ENCODE data around the gene ARHGAP28.

The ARHGAP28 gene

GRCh38 chr18:6885006-6885481 is 155.5 kb downstream of the ARHGAP28 start:
- H3K9ac ChIP-seq (ENCODE audit: low read depth, low read length): no peak overlapping the region
- H3K4me1 ChIP-seq (ENCODE audit: control insufficient read depth, insufficient read depth, low read length): peaks cover 18% of the 10 kb centered on the region
- H3K4me3 ChIP-seq (ENCODE audit: low read depth, low read length): no peak overlapping the region
- H3K27ac ChIP-seq (ENCODE audit: low read depth, low read length): no peak overlapping the region
- H3K36me3 ChIP-seq (ENCODE audit: control insufficient read depth, insufficient read depth, low read length): peaks cover 4% of the 10 kb centered on the region; the same call in 1 of the 2 replicates
- H3K9me3 ChIP-seq (ENCODE audit: control insufficient read depth, insufficient read depth, low read length): no peaks in the 10 kb centered on the region
- no peaks in the 10 kb centered on the region for H3K27me3 ChIP-seq (ENCODE audit: control insufficient read depth, insufficient read depth, low read length)

GRCh38 chr18:6885992-6886796 is 156.7 kb downstream of the ARHGAP28 start:
- Histone ChIP-seq H3K27ac (ENCODE audit: low read depth, low read length) (no peak overlapping the region), H3K36me3 (ENCODE audit: control insufficient read depth, insufficient read depth, low read length) (peaks cover 5% of the 10 kb centered on the region; the same call in 1 of the 2 replicates), H3K27me3 (ENCODE audit: control insufficient read depth, insufficient read depth, low read length) (no peaks in the 10 kb centered on the region), H3K9me3 (ENCODE audit: control insufficient read depth, insufficient read depth, low read length) (no peaks in the 10 kb centered on the region), H3K9ac (ENCODE audit: low read depth, low read length) (no peak overlapping the region), H3K4me3 (ENCODE audit: low read depth, low read length) (no peak overlapping the region), H3K4me1 (ENCODE audit: control insufficient read depth, insufficient read depth, low read length) (peaks cover 6% of the 10 kb centered on the region)

- Histone ChIP-seq H3K27ac (ENCODE audit: low read depth, low read length) (no peak overlapping the region), H3K27me3 (ENCODE audit: control insufficient read depth, insufficient read depth, low read length) (no peaks in the 10 kb centered on the region), H3K9ac (ENCODE audit: low read depth, low read length) (no peak overlapping the region), H3K4me1 (ENCODE audit: control insufficient read depth, insufficient read depth, low read length) (peaks cover 5% of the 10 kb centered on the region), H3K36me3 (ENCODE audit: control insufficient read depth, insufficient read depth, low read length) (peaks cover 5% of the 10 kb centered on the region; the same call in 1 of the 2 replicates), H3K4me3 (ENCODE audit: low read depth, low read length) (no peak overlapping the region), H3K9me3 (ENCODE audit: control insufficient read depth, insufficient read depth, low read length) (no peaks in the 10 kb centered on the region)
Measured at GRCh38 chr18:6886797-6887330, 157.3 kb downstream of the ARHGAP28 start.

- H3K9ac ChIP-seq (ENCODE audit: low read depth, low read length): no peak overlapping the region
- no peak overlapping the region for H3K27ac ChIP-seq (ENCODE audit: low read depth, low read length)
- no peaks in the 10 kb centered on the region for H3K9me3 ChIP-seq (ENCODE audit: control insufficient read depth, insufficient read depth, low read length)
- no peaks in the 10 kb centered on the region for H3K27me3 ChIP-seq (ENCODE audit: control insufficient read depth, insufficient read depth, low read length)
- H3K4me1 ChIP-seq (ENCODE audit: control insufficient read depth, insufficient read depth, low read length): no peaks in the 10 kb centered on the region
- peaks cover 5% of the 10 kb centered on the region for H3K36me3 ChIP-seq (ENCODE audit: control insufficient read depth, insufficient read depth, low read length)
- no peak overlapping the region for H3K4me3 ChIP-seq (ENCODE audit: low read depth, low read length)
Measured at GRCh38 chr18:6891788-6892187, 162.3 kb downstream of the ARHGAP28 start.

GRCh38 chr18:6901286-6901926 is 171.9 kb downstream of the ARHGAP28 start:
- Histone ChIP-seq H3K36me3 (ENCODE audit: control insufficient read depth, insufficient read depth, low read length) (no peaks in the 10 kb centered on the region; the same call in 1 of the 2 replicates), H3K27me3 (ENCODE audit: control insufficient read depth, insufficient read depth, low read length) (no peaks in the 10 kb centered on the region), H3K4me1 (ENCODE audit: control insufficient read depth, insufficient read depth, low read length) (0 out of 2 replicates have a peak, but pooled peaks cover 3% of the 10 kb centered on the region), H3K9ac (ENCODE audit: low read depth, low read length) (no peak overlapping the region), H3K9me3 (ENCODE audit: control insufficient read depth, insufficient read depth, low read length) (no peaks in the 10 kb centered on the region), H3K27ac (ENCODE audit: low read depth, low read length) (no peak overlapping the region), H3K4me3 (ENCODE audit: low read depth, low read length) (no peak overlapping the region)

- no peak overlapping the region for H3K9ac ChIP-seq (ENCODE audit: low read depth, low read length)
- H3K4me1 ChIP-seq (ENCODE audit: control insufficient read depth, insufficient read depth, low read length): no peaks in the 10 kb centered on the region
- H3K4me3 ChIP-seq (ENCODE audit: low read depth, low read length): no peak overlapping the region
- H3K36me3 ChIP-seq (ENCODE audit: control insufficient read depth, insufficient read depth, low read length): no peaks in the 10 kb centered on the region
- no peaks in the 10 kb centered on the region for H3K27me3 ChIP-seq (ENCODE audit: control insufficient read depth, insufficient read depth, low read length)
- no peak overlapping the region for H3K27ac ChIP-seq (ENCODE audit: low read depth, low read length)
- H3K9me3 ChIP-seq (ENCODE audit: control insufficient read depth, insufficient read depth, low read length): no peaks in the 10 kb centered on the region
Measured at GRCh38 chr18:6917072-6917471, 187.6 kb downstream of the ARHGAP28 start.

GRCh38 chr18:6920099-6920955 is 190.8 kb downstream of the ARHGAP28 start:
- Histone ChIP-seq H3K4me1 (ENCODE audit: control insufficient read depth, insufficient read depth, low read length) (no peaks in the 10 kb centered on the region), H3K9me3 (ENCODE audit: control insufficient read depth, insufficient read depth, low read length) (no peaks in the 10 kb centered on the region), H3K36me3 (ENCODE audit: control insufficient read depth, insufficient read depth, low read length) (no peaks in the 10 kb centered on the region), H3K27me3 (ENCODE audit: control insufficient read depth, insufficient read depth, low read length) (no peaks in the 10 kb centered on the region), H3K9ac (ENCODE audit: low read depth, low read length) (no peak overlapping the region), H3K27ac (ENCODE audit: low read depth, low read length) (no peak overlapping the region), H3K4me3 (ENCODE audit: low read depth, low read length) (no peak overlapping the region)

GRCh38 chr18:6921571-6921970 is 192.1 kb downstream of the ARHGAP28 start:
- no peaks in the 10 kb centered on the region for H3K9me3 ChIP-seq (ENCODE audit: control insufficient read depth, insufficient read depth, low read length)
- H3K9ac ChIP-seq (ENCODE audit: low read depth, low read length): no peak overlapping the region
- H3K4me3 ChIP-seq (ENCODE audit: low read depth, low read length): no peak overlapping the region
- no peaks in the 10 kb centered on the region for H3K27me3 ChIP-seq (ENCODE audit: control insufficient read depth, insufficient read depth, low read length)
- no peaks in the 10 kb centered on the region for H3K36me3 ChIP-seq (ENCODE audit: control insufficient read depth, insufficient read depth, low read length)
- no peak overlapping the region for H3K27ac ChIP-seq (ENCODE audit: low read depth, low read length)
- no peaks in the 10 kb centered on the region for H3K4me1 ChIP-seq (ENCODE audit: control insufficient read depth, insufficient read depth, low read length)

GRCh38 chr18:6923220-6923619 is 193.7 kb downstream of the ARHGAP28 start:
- Histone ChIP-seq H3K4me1 (ENCODE audit: control insufficient read depth, insufficient read depth, low read length) (no peaks in the 10 kb centered on the region), H3K27ac (ENCODE audit: low read depth, low read length) (no peak overlapping the region), H3K27me3 (ENCODE audit: control insufficient read depth, insufficient read depth, low read length) (no peaks in the 10 kb centered on the region), H3K9me3 (ENCODE audit: control insufficient read depth, insufficient read depth, low read length) (no peaks in the 10 kb centered on the region), H3K4me3 (ENCODE audit: low read depth, low read length) (no peak overlapping the region), H3K36me3 (ENCODE audit: control insufficient read depth, insufficient read depth, low read length) (no peaks in the 10 kb centered on the region), H3K9ac (ENCODE audit: low read depth, low read length) (no peak overlapping the region)

GRCh38 chr18:6927153-6927552 is 197.6 kb downstream of the ARHGAP28 start:
- Histone ChIP-seq H3K9me3 (ENCODE audit: control insufficient read depth, insufficient read depth, low read length) (no peaks in the 10 kb centered on the region), H3K4me3 (ENCODE audit: low read depth, low read length) (no peak overlapping the region), H3K27me3 (ENCODE audit: control insufficient read depth, insufficient read depth, low read length) (no peaks in the 10 kb centered on the region), H3K36me3 (ENCODE audit: control insufficient read depth, insufficient read depth, low read length) (no peaks in the 10 kb centered on the region), H3K4me1 (ENCODE audit: control insufficient read depth, insufficient read depth, low read length) (no peaks in the 10 kb centered on the region), H3K27ac (ENCODE audit: low read depth, low read length) (no peak overlapping the region), H3K9ac (ENCODE audit: low read depth, low read length) (no peak overlapping the region)

All from HUES48 (cell line).